Liver (tissue), 3 donors: Measurements from ENCODE around the gene IFT81.

ENCODE experiments used
- CTCF ChIP-seq: fragments of 150-350 bp; IDR thresholded peaks from 2 replicates; pipeline ENCODE4 v1.5.1; 2017; ENCODE audit warnings: improper control_type of control experiment, low read depth, low read length; ENCODE audit not compliant: missing input control
- NR2F2 ChIP-seq: IDR thresholded peaks from 2 replicates; pipeline ENCODE4 v1.6.1; 2016; ENCODE audit warnings: antibody characterized with exemption
- RAD21 ChIP-seq, 2 donors: IDR thresholded peaks; 2 replicates each; pipeline ENCODE4 v1.6.1; 2016; ENCODE audit warnings: antibody characterized with exemption in 2 of 2, mild to moderate bottlenecking in 2 of 2
- REST ChIP-seq: IDR thresholded peaks from 2 replicates; pipeline ENCODE4 v1.6.1; 2016; ENCODE audit warnings: antibody characterized with exemption, mild to moderate bottlenecking
- TAF1 ChIP-seq: conservative IDR thresholded peaks from 2 replicates; pipeline ENCODE4 v1.6.1; 2016; ENCODE audit warnings: antibody characterized with exemption, mild to moderate bottlenecking
- donor health status: healthy.
- donor health status: healthy.

GRCh38 chr12:110235383-110235782, 111.2 kb downstream of the IFT81 start:
- no peak for TF ChIP-seq NR2F2
- TF ChIP-seq TAF1: no peak
- TF ChIP-seq REST: no peak
- TF ChIP-seq CTCF: no peak
- TF ChIP-seq RAD21 (IDR thresholded peaks at IDR 0.05): no peak
